Caco-2 (cell line): ENCODE measurements around the gene ZNF862. TPM values are rescaled to one million over a fixed set of nuclear protein-coding genes. Genes with fewer than 3 reads are reported as not detected.

Source experiments
- BruUV-seq: library from RNA; stranded (reverse); fragments of 400-500 nt; replicated peaks from 2 replicates; lab custom pipeline; 2021; lab: Mats Ljungman, UMichigan
- CTCF ChIA-PET: fragments of 300-600 bp; sonication (Branson Sonifier 250); formaldehyde crosslinking; loops from one replicate; lab custom pipeline; 2022; ENCODE audit warnings: antibody characterized with exemption; lab: Charles Lee
- POLR2A ChIA-PET: fragments of 300-600 bp; sonication (Branson Sonifier 250); formaldehyde crosslinking; loops from one replicate; lab custom pipeline; 2022; ENCODE audit warnings: antibody characterized with exemption; lab: Charles Lee
- DNase-seq, 2 experiments: peaks; one replicate each; pipeline versions ENCODE4 v3.0.0 to v3.0.0-alpha.2; 2020 to 2022
- H3K27me3 ChIP-seq: replicated peaks from 2 replicates; pipeline ENCODE4 v1.6.0; 2011; ENCODE audit warnings: low read length; ENCODE audit not compliant: control insufficient read depth, insufficient read depth
- H3K36me3 ChIP-seq: 2 replicates; pipeline ENCODE4 v1.5.1; 2011; ENCODE audit warnings: low read length; ENCODE audit not compliant: control insufficient read depth, insufficient read depth
- H3K4me1 ChIP-seq: fragments of 250-450 bp; sonication (Bioruptor Pico); 2 replicates; pipeline ENCODE4 v1.5.1; 2020; ENCODE audit warnings: mild to moderate bottlenecking
- H3K4me3 ChIP-seq: 2 replicates; pipeline ENCODE4 v1.5.1; 2011; ENCODE audit warnings: low read depth, mild to moderate bottlenecking, control low read depth, low read length
- H3K9me3 ChIP-seq: fragments of 250-450 bp; sonication (Bioruptor Pico); 2 replicates; pipeline ENCODE4 v1.5.1; 2020; ENCODE audit warnings: mild to moderate bottlenecking, moderate library complexity
- H3K27ac Mint-ChIP-seq: one replicate; pipeline ENCODE4 v1.8.0; 2022; ENCODE audit warnings: mixed read lengths; ENCODE audit not compliant: unreplicated experiment
- H3K27me3 Mint-ChIP-seq: one replicate; pipeline ENCODE4 v1.8.0; 2022; ENCODE audit warnings: mixed read lengths; ENCODE audit not compliant: insufficient read depth, unreplicated experiment
- H3K36me3 Mint-ChIP-seq: one replicate; pipeline ENCODE4 v1.8.0; 2022; ENCODE audit warnings: mild to moderate bottlenecking, mixed read lengths; ENCODE audit not compliant: insufficient read depth, unreplicated experiment
- H3K4me1 Mint-ChIP-seq: one replicate; pipeline ENCODE4 v1.8.0; 2022; ENCODE audit warnings: low read depth, mixed read lengths; ENCODE audit not compliant: unreplicated experiment
- H3K4me3 Mint-ChIP-seq: one replicate; pipeline ENCODE4 v1.8.0; 2022; ENCODE audit warnings: mild to moderate bottlenecking, moderate library complexity, mixed read lengths; ENCODE audit not compliant: unreplicated experiment
- H3K9me3 Mint-ChIP-seq: one replicate; pipeline ENCODE4 v1.8.0; 2022; ENCODE audit warnings: mixed read lengths; ENCODE audit not compliant: unreplicated experiment
- intact Hi-C: fragments of 100-400 bp; cut with micrococcal nuclease; formaldehyde crosslinking; loops from one replicate; pipeline ENCODE4 v1.10.0; 2022; ENCODE audit not compliant: unreplicated experiment
- total RNA-seq: library from RNA; stranded (reverse); gene quantifications from 2 replicates; pipeline ENCODE4 v1.2.3, GENCODE V29; 2022
- TF ChIP-seq, protein P1 (sequence below), 2 experiments: fragments of 200-600 bp in 1 of 2; IDR thresholded peaks; 1 replicate in 1 of 2; 2 replicates in 1 of 2; pipeline versions ENCODE4 v1.5.1 to v1.8.0; 2011 to 2022; ENCODE audit warnings: antibody characterized with exemption in 1 of 2, control low read depth in 1 of 2, inconsistent platforms in 1 of 2, low read depth in 1 of 2, low read length in 1 of 2, mild to moderate bottlenecking in 1 of 2, moderate library complexity in 1 of 2; ENCODE audit not compliant: insufficient read depth in 1 of 2, severe bottlenecking in 1 of 2, unreplicated experiment in 1 of 2

Gene ZNF862
- total RNA-seq, 1 experiment from 2014 or later, result 3.5 TPM

DNA sequence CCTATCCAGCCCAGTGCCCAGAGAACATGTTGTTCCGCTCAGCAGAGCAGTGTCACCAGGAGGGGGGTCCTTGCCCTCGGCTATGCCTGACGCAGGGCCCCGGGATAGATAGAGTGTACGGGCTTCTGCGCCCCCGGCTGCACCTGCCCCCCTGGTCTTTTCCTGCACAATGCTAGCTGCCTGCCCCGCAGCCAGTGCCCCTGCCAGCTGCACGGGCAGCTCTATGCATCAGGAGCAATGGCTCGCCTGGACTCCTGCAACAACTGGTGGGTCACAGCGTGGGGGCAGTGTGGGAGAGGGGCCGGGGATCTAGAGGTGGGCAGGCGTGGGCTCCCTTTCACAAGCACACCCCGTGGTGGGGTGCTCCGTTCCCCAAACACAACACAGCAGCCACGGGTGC is 31.4 kb upstream of the ZNF862 start:
- Mint-ChIP-seq H3K27ac (no peak overlapping the region), H3K9me3 (no peaks in the 10 kb centered on the region), H3K27me3 (peaks cover 15% of the 10 kb centered on the region), H3K4me3 (no peak overlapping the region), H3K4me1 (no peaks in the 10 kb centered on the region), H3K36me3 (no peaks in the 10 kb centered on the region)
- TF ChIP-seq, protein P1, sequence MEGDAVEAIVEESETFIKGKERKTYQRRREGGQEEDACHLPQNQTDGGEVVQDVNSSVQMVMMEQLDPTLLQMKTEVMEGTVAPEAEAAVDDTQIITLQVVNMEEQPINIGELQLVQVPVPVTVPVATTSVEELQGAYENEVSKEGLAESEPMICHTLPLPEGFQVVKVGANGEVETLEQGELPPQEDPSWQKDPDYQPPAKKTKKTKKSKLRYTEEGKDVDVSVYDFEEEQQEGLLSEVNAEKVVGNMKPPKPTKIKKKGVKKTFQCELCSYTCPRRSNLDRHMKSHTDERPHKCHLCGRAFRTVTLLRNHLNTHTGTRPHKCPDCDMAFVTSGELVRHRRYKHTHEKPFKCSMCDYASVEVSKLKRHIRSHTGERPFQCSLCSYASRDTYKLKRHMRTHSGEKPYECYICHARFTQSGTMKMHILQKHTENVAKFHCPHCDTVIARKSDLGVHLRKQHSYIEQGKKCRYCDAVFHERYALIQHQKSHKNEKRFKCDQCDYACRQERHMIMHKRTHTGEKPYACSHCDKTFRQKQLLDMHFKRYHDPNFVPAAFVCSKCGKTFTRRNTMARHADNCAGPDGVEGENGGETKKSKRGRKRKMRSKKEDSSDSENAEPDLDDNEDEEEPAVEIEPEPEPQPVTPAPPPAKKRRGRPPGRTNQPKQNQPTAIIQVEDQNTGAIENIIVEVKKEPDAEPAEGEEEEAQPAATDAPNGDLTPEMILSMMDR (IDR thresholded peaks at IDR 0.05; ENCODE audit: insufficient read depth in 1 of 2, low read depth in 1 of 2, low read length in 1 of 2, severe bottlenecking in 1 of 2, unreplicated experiment in 1 of 2), result no peak
- CTCF ChIA-PET, result interaction anchor here (1.0 to 2.1 kb wide), 4 partner anchors 9 to 182 kb away, joined by 3 to 4 read pairs (median 3); partner anchors contain the start of gene ZNF862
- no peaks in the 10 kb centered on the region for H3K9me3 ChIP-seq
- H3K27me3 ChIP-seq, result no peaks in the 10 kb centered on the region; the same call in 1 of the 2 replicates
- no peaks in the 10 kb centered on the region for H3K36me3 ChIP-seq
- no peak overlapping the region for H3K4me3 ChIP-seq
- no peaks in the 10 kb centered on the region for H3K4me1 ChIP-seq
- intact Hi-C loops, result no loop called here
- BruUV-seq, result no TSS peak
- no peak for DNase-seq
- POLR2A ChIA-PET, result no interaction called here

DNA sequence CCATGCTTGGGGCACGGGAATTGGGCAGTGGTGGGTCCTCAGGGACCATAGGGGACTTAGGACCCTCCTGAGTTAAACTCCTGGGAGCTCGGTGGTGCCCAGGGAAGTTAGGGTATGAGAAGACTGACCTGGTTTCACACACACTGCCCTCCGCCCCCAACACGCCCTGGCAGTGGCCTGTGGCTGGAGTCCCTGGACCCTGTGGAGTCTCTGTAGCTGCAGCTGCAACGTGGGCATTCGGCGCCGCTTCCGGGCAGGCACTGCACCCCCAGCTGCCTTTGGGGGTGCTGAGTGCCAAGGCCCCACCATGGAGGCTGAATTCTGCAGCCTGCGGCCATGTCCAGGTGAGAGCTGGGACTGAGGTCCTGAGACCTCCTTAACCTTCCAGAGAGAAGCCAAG is 29.9 kb upstream of the ZNF862 start:
- no peaks in the 10 kb centered on the region for H3K36me3 Mint-ChIP-seq
- TF ChIP-seq, protein P1 (IDR thresholded peaks at IDR 0.05; ENCODE audit: insufficient read depth in 1 of 2, low read depth in 1 of 2, low read length in 1 of 2, severe bottlenecking in 1 of 2, unreplicated experiment in 1 of 2), result no peak

DNA sequence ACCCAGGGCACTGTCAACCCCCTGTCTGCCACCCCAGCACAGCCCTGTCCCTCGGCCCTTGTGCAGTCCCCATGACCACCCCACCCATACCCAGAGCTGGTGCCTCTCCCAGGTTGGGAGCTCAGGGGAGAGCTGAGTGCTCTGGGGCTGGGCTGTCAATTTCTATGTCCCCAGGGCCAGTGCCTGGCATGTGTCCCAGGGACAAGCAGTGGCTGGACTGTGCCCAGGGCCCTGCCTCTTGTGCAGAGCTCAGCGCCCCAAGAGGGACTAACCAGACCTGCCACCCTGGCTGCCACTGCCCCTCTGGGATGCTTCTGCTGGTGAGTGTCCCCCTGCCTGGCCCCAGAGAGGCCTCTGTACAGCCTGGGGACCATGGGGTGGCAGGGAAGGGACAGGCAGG is 29.0 kb upstream of the ZNF862 start:
- no peaks in the 10 kb centered on the region for H3K36me3 ChIP-seq
- no peak for DNase-seq
- Mint-ChIP-seq H3K4me3 (no peak overlapping the region), H3K4me1 (no peaks in the 10 kb centered on the region), H3K27me3 (peaks cover 13% of the 10 kb centered on the region), H3K9me3 (no peaks in the 10 kb centered on the region), H3K36me3 (no peaks in the 10 kb centered on the region), H3K27ac (no peak overlapping the region)
- H3K4me1 ChIP-seq, result no peaks in the 10 kb centered on the region
- H3K9me3 ChIP-seq, result no peaks in the 10 kb centered on the region
- intact Hi-C loops, result no loop called here
- ChIA-PET POLR2A (no interaction called here), CTCF (no interaction called here)
- no TSS peak for BruUV-seq
- no peaks in the 10 kb centered on the region; the same call in 1 of the 2 replicates for H3K27me3 ChIP-seq
- TF ChIP-seq, protein P1 (IDR thresholded peaks at IDR 0.05; ENCODE audit: insufficient read depth in 1 of 2, low read depth in 1 of 2, low read length in 1 of 2, severe bottlenecking in 1 of 2, unreplicated experiment in 1 of 2), result no peak
- H3K4me3 ChIP-seq, result no peak overlapping the region

More for the DNA sequence above, 29.9 kb upstream of the ZNF862 start:
- no peaks in the 10 kb centered on the region; the same call in 1 of the 2 replicates for H3K27me3 ChIP-seq
- H3K4me3 ChIP-seq, result no peak overlapping the region
- CTCF ChIA-PET, result interaction anchor here (1.3 kb wide), 1 partner anchor 75 kb away, joined by 3 read pairs; no protein-coding TSS in a partner anchor
- BruUV-seq, result no TSS peak
- Mint-ChIP-seq H3K27me3 (peaks cover 15% of the 10 kb centered on the region), H3K27ac (no peak overlapping the region), H3K9me3 (no peaks in the 10 kb centered on the region), H3K4me1 (no peaks in the 10 kb centered on the region), H3K4me3 (no peak overlapping the region)
- no peaks in the 10 kb centered on the region for H3K36me3 ChIP-seq
- POLR2A ChIA-PET, result no interaction called here
- no peaks in the 10 kb centered on the region for H3K4me1 ChIP-seq
- intact Hi-C loops, result no loop called here
- H3K9me3 ChIP-seq, result no peaks in the 10 kb centered on the region
- no peak for DNase-seq
